ENCODE results near the gene UVRAG. TPM values are rescaled to one million over a fixed set of nuclear protein-coding genes. Genes with fewer than 3 reads are reported as not detected.
"Not testable (repeated sequence)": the region's sequence is repeated elsewhere in the genome, so short reads cannot be mapped to it uniquely, and the experiment has no call there.

UVRAG gene
- total and polyA plus RNA-seq, 12 donors, result 5.0 to 18.3 (median 13.4) TPM

GRCh38 chr11:76049511-76049910 lies 234.5 kb downstream of the UVRAG start:
- no peak for ATAC-seq
- intact Hi-C loops (cut with DNase I), result loop anchor here in 1 of 10 donors (5.0 kb wide), 1 partner anchor 137 kb away; no protein-coding TSS in a partner anchor
- DNase-seq, result no peak
- Histone ChIP-seq H3K36me3 (no peaks in the 10 kb centered on the region), H3K27me3 (no peaks in the 10 kb centered on the region), H3K4me1 (peaks cover 0 to 6% (median 0%) of the 10 kb centered on the region in 9 donors), H3K27ac (no peak overlapping the region), H3K9me3 (peaks cover 0 to 12% (median 0%) of the 10 kb centered on the region in 11 donors), H3K4me3 (no peak overlapping the region)
- no peak for TF ChIP-seq CTCF (IDR thresholded peaks at IDR 0.05)
- WGBS, 2 donors, result 92 to 94% methylated on average over 3 of the region's 3 CpGs

- Histone ChIP-seq H3K4me3 (no peak overlapping the region), H3K27me3 (no peaks in the 10 kb centered on the region), H3K27ac (no peak overlapping the region), H3K4me1 (peaks cover 0 to 3% (median 0%) of the 10 kb centered on the region in 9 donors), H3K36me3 (no peaks in the 10 kb centered on the region), H3K9me3 (peaks cover 0 to 12% (median 0%) of the 10 kb centered on the region in 11 donors)
- 94 to 98% methylated on average over 2 of the region's 2 CpGs for WGBS, 2 donors
- DNase-seq (no peak), ATAC-seq (no peak)
- intact Hi-C loops (cut with DNase I), result no loop called here
- TF ChIP-seq CTCF (IDR thresholded peaks at IDR 0.05), result no peak
Measured at GRCh38 chr11:76051937-76052336, 236.9 kb downstream of the UVRAG start.

GRCh38 chr11:76054330-76054729 lies 239.3 kb downstream of the UVRAG start:
- H3K4me3 ChIP-seq, result no peak overlapping the region

GRCh38 chr11:76056876-76057275 lies 241.9 kb downstream of the UVRAG start:
- peaks cover 0 to 9% (median 0%) of the 10 kb centered on the region in 9 donors for H3K36me3 ChIP-seq
- intact Hi-C loops (cut with DNase I), result no loop called here
- no peaks in the 10 kb centered on the region for H3K9me3 ChIP-seq
- H3K4me3 ChIP-seq, result no peak overlapping the region
- no peak for ATAC-seq
- H3K4me1 ChIP-seq, result no peaks in the 10 kb centered on the region
- no peak for DNase-seq
- no peak for TF ChIP-seq CTCF (IDR thresholded peaks at IDR 0.05)
- H3K27me3 ChIP-seq, result no peaks in the 10 kb centered on the region
- no peak overlapping the region for H3K27ac ChIP-seq
- WGBS, 2 donors, result 82 to 85% methylated on average over 1 of the region's 1 CpG

More at GRCh38 chr11:76054330-76054729, 239.3 kb downstream of the UVRAG start:
- no peak for TF ChIP-seq CTCF (IDR thresholded peaks at IDR 0.05)
- WGBS, 2 donors, result 91 to 98% methylated on average over 3 of the region's 3 CpGs
- Histone ChIP-seq H3K9me3 (no peaks in the 10 kb centered on the region), H3K27ac (no peak overlapping the region), H3K4me1 (no peaks in the 10 kb centered on the region), H3K36me3 (no peaks in the 10 kb centered on the region), H3K27me3 (no peaks in the 10 kb centered on the region)
- DNase-seq (no peak), ATAC-seq (no peak)
- intact Hi-C loops (cut with DNase I), result no loop called here

- H3K4me3 ChIP-seq; H3K9me3 ChIP-seq; DNase-seq; H3K27ac ChIP-seq; intact Hi-C loops (cut with DNase I); ATAC-seq; H3K27me3 ChIP-seq; H3K4me1 ChIP-seq: not testable (repeated sequence)
- WGBS, 2 donors, result 97 to 99% methylated on average over 30 to 35 of the region's 35 CpGs
- peaks cover 0 to 16% (median 0%) of the 10 kb centered on the region in 9 donors for H3K36me3 ChIP-seq
Measured at GRCh38 chr11:76060475-76061036, 245.5 kb downstream of the UVRAG start.
